Activated naive CD4-positive, alpha-beta T cell treated with anti-CD3 and anti-CD28 coated beads for 36 hours (primary cell): ENCODE data around the gene AXDND1. TPM values are rescaled to one million over a fixed set of nuclear protein-coding genes. Genes with fewer than 3 reads are reported as not detected.
A peak's percentile ranks its signal among the peaks of the same experiment; 100 is the strongest.

Source experiments
- CTCF ChIA-PET: fragments of 350-600 bp; sonication (Branson Sonifier 250); formaldehyde crosslinking; loops from one replicate; lab custom pipeline; 2021; ENCODE audit warnings: antibody characterized with exemption; lab: Charles Lee
- DNase-seq: peaks from one replicate; pipeline ENCODE4 v3.0.0-alpha.2; 2020
- H3K27ac Mint-ChIP-seq: one replicate; pipeline ENCODE4 v1.8.0; 2021; ENCODE audit warnings: mild to moderate bottlenecking, mixed read lengths
- H3K27me3 Mint-ChIP-seq: one replicate; pipeline ENCODE4 v1.8.0; 2021; ENCODE audit warnings: low read depth, mixed read lengths
- H3K36me3 Mint-ChIP-seq: one replicate; pipeline ENCODE4 v1.8.0; 2021; ENCODE audit warnings: low read depth, mixed read lengths
- H3K4me1 Mint-ChIP-seq: one replicate; pipeline ENCODE4 v1.8.0; 2021; ENCODE audit warnings: low read depth, mixed read lengths
- H3K4me3 Mint-ChIP-seq: one replicate; pipeline ENCODE4 v1.8.0; 2021; ENCODE audit warnings: mild to moderate bottlenecking, moderate library complexity, mixed read lengths
- H3K9me3 Mint-ChIP-seq: one replicate; pipeline ENCODE4 v1.8.0; 2021; ENCODE audit warnings: mixed read lengths
- intact Hi-C: fragments of 100-400 bp; cut with micrococcal nuclease; formaldehyde crosslinking; loops from one replicate; pipeline ENCODE4 v1.15.1; 2023
- total RNA-seq, 2 experiments: library from RNA; stranded (reverse); gene quantifications; one replicate each; pipeline ENCODE4 v1.2.3, GENCODE V29; 2021

Gene AXDND1
- total RNA-seq, result under 1 TPM; 0.57 to 0.67 TPM

- H3K27ac Mint-ChIP-seq, result peak within 1 kb of the TSS; percentile 100
- H3K4me1 Mint-ChIP-seq, result peaks cover 21% of the 10 kb centered on the region
- CTCF ChIA-PET, result interaction anchor here (0.6 to 1.6 kb wide), 5 partner anchors 72 to 725 kb away, joined by 3 to 8 read pairs (median 5); partner anchors contain the start of gene SOAT1
- no peaks in the 10 kb centered on the region for H3K36me3 Mint-ChIP-seq
- DNase-seq, result peak; percentile 94
- H3K27me3 Mint-ChIP-seq, result no peaks in the 10 kb centered on the region
- peak within 1 kb of the TSS; percentile 93 for H3K4me3 Mint-ChIP-seq
- intact Hi-C loops, result loop anchor here (1.0 to 10.0 kb wide), 12 partner anchors 71 to 823 kb away; partner anchors contain the start of genes CEP350, FAM20B and TOR1AIP1
- H3K9me3 Mint-ChIP-seq, result no peaks in the 10 kb centered on the region
Observed at GRCh38 chr1:179365342-179366092, at the start of gene AXDND1. AXDND1 (plus strand) TSS chr1:179365971; CDS start chr1:179366510, 539 bp downstream.

- Mint-ChIP-seq H3K27ac (no peak overlapping the region), H3K4me1 (peaks cover 36% of the 10 kb centered on the region), H3K9me3 (no peaks in the 10 kb centered on the region), H3K36me3 (peaks cover 43% of the 10 kb centered on the region), H3K27me3 (no peaks in the 10 kb centered on the region), H3K4me3 (no peak overlapping the region)
- CTCF ChIA-PET, result no interaction called here
- no peak for DNase-seq
- intact Hi-C loops, result no loop called here
Observed at GRCh38 chr1:179318491-179318890, 47.3 kb upstream of the AXDND1 start.

- Mint-ChIP-seq H3K36me3 (peaks cover 52% of the 10 kb centered on the region), H3K27me3 (no peaks in the 10 kb centered on the region), H3K4me1 (peaks cover 36% of the 10 kb centered on the region), H3K9me3 (no peaks in the 10 kb centered on the region), H3K27ac (no peak overlapping the region), H3K4me3 (no peak overlapping the region)
- intact Hi-C loops, result no loop called here
- CTCF ChIA-PET, result no interaction called here
- DNase-seq, result no peak
Observed at GRCh38 chr1:179321533-179322216, 44.1 kb upstream of the AXDND1 start.

GRCh38 chr1:179322557-179322956, 43.2 kb upstream of the AXDND1 start:
- Mint-ChIP-seq H3K4me1 (peaks cover 32% of the 10 kb centered on the region), H3K9me3 (no peaks in the 10 kb centered on the region), H3K27me3 (no peaks in the 10 kb centered on the region), H3K36me3 (peaks cover 53% of the 10 kb centered on the region), H3K27ac (no peak overlapping the region), H3K4me3 (no peak overlapping the region)
- CTCF ChIA-PET, result interaction anchor here (0.6 kb wide), 1 partner anchor 492 kb away, joined by 3 read pairs; no protein-coding TSS in a partner anchor
- intact Hi-C loops, result no loop called here
- DNase-seq, result no peak

- peaks cover 25% of the 10 kb centered on the region for H3K4me1 Mint-ChIP-seq
- no peaks in the 10 kb centered on the region for H3K27me3 Mint-ChIP-seq
- no peak for DNase-seq
- no peaks in the 10 kb centered on the region for H3K9me3 Mint-ChIP-seq
- intact Hi-C loops, result no loop called here
- no peak overlapping the region for H3K4me3 Mint-ChIP-seq
- no peak overlapping the region for H3K27ac Mint-ChIP-seq
- CTCF ChIA-PET, result interaction anchor here (0.6 kb wide), 1 partner anchor 105 kb away, joined by 6 read pairs; no protein-coding TSS in a partner anchor
- H3K36me3 Mint-ChIP-seq, result peaks cover 51% of the 10 kb centered on the region
Observed at GRCh38 chr1:179323436-179323835, 42.3 kb upstream of the AXDND1 start.

GRCh38 chr1:179325836-179326235, 39.9 kb upstream of the AXDND1 start:
- H3K36me3 Mint-ChIP-seq, result peaks cover 46% of the 10 kb centered on the region
- DNase-seq, result no peak
- H3K27me3 Mint-ChIP-seq, result no peaks in the 10 kb centered on the region
- no peak overlapping the region for H3K4me3 Mint-ChIP-seq
- H3K4me1 Mint-ChIP-seq, result peaks cover 26% of the 10 kb centered on the region
- H3K27ac Mint-ChIP-seq, result no peak overlapping the region
- no peaks in the 10 kb centered on the region for H3K9me3 Mint-ChIP-seq
- intact Hi-C loops, result no loop called here
- CTCF ChIA-PET, result interaction anchor here (0.6 to 1.3 kb wide), 2 partner anchors 26 to 43 kb away, joined by 3 read pairs; no protein-coding TSS in a partner anchor

GRCh38 chr1:179326746-179327145, 39.0 kb upstream of the AXDND1 start:
- no peaks in the 10 kb centered on the region for H3K27me3 Mint-ChIP-seq
- CTCF ChIA-PET, result interaction anchor here (1.3 to 1.5 kb wide), 2 partner anchors 34 to 42 kb away, joined by 3 read pairs; partner anchors contain the start of gene SOAT1
- intact Hi-C loops, result no loop called here
- peaks cover 39% of the 10 kb centered on the region for H3K36me3 Mint-ChIP-seq
- no peak overlapping the region for H3K27ac Mint-ChIP-seq
- no peak overlapping the region for H3K4me3 Mint-ChIP-seq
- H3K4me1 Mint-ChIP-seq, result peaks cover 22% of the 10 kb centered on the region
- no peaks in the 10 kb centered on the region for H3K9me3 Mint-ChIP-seq
- DNase-seq, result no peak

- CTCF ChIA-PET, result interaction anchor here (1.3 to 1.5 kb wide), 2 partner anchors 34 to 42 kb away, joined by 3 read pairs; partner anchors contain the start of gene SOAT1
- intact Hi-C loops, result no loop called here
- Mint-ChIP-seq H3K36me3 (peaks cover 35% of the 10 kb centered on the region), H3K27me3 (no peaks in the 10 kb centered on the region), H3K9me3 (no peaks in the 10 kb centered on the region), H3K4me3 (no peak overlapping the region), H3K4me1 (peaks cover 19% of the 10 kb centered on the region), H3K27ac (no peak overlapping the region)
- DNase-seq, result no peak
Observed at GRCh38 chr1:179327196-179327595, 38.6 kb upstream of the AXDND1 start.

- no peak for DNase-seq
- Mint-ChIP-seq H3K27me3 (no peaks in the 10 kb centered on the region), H3K9me3 (no peaks in the 10 kb centered on the region), H3K4me3 (no peak overlapping the region), H3K4me1 (peaks cover 14% of the 10 kb centered on the region), H3K27ac (no peak overlapping the region), H3K36me3 (peaks cover 32% of the 10 kb centered on the region)
- CTCF ChIA-PET, result interaction anchor here (1.5 kb wide), 1 partner anchor 35 kb away, joined by 3 read pairs; the partner anchor contains the start of gene SOAT1
- intact Hi-C loops, result no loop called here
Observed at GRCh38 chr1:179327679-179328078, 38.1 kb upstream of the AXDND1 start.

- peaks cover 32% of the 10 kb centered on the region for H3K36me3 Mint-ChIP-seq
- H3K9me3 Mint-ChIP-seq, result no peaks in the 10 kb centered on the region
- no peaks in the 10 kb centered on the region for H3K27me3 Mint-ChIP-seq
- DNase-seq, result no peak
- H3K27ac Mint-ChIP-seq, result no peak overlapping the region
- H3K4me1 Mint-ChIP-seq, result peaks cover 14% of the 10 kb centered on the region
- no peak overlapping the region for H3K4me3 Mint-ChIP-seq
- CTCF ChIA-PET, result interaction anchor here (1.0 kb wide), 1 partner anchor 213 kb away, joined by 4 read pairs; no protein-coding TSS in a partner anchor
- intact Hi-C loops, result no loop called here
Observed at GRCh38 chr1:179329862-179330261, 35.9 kb upstream of the AXDND1 start.

- intact Hi-C loops, result no loop called here
- CTCF ChIA-PET, result no interaction called here
- no peak overlapping the region for H3K27ac Mint-ChIP-seq
- H3K27me3 Mint-ChIP-seq, result no peaks in the 10 kb centered on the region
- no peaks in the 10 kb centered on the region for H3K9me3 Mint-ChIP-seq
- DNase-seq, result no peak
- H3K4me1 Mint-ChIP-seq, result peaks cover 14% of the 10 kb centered on the region
- no peak overlapping the region for H3K4me3 Mint-ChIP-seq
- peaks cover 23% of the 10 kb centered on the region for H3K36me3 Mint-ChIP-seq
Observed at GRCh38 chr1:179334440-179334839, 31.3 kb upstream of the AXDND1 start.

- Mint-ChIP-seq H3K27ac (no peak overlapping the region), H3K4me3 (no peak overlapping the region), H3K4me1 (peaks cover 4% of the 10 kb centered on the region), H3K36me3 (peaks cover 22% of the 10 kb centered on the region), H3K9me3 (no peaks in the 10 kb centered on the region), H3K27me3 (no peaks in the 10 kb centered on the region)
- no peak for DNase-seq
- CTCF ChIA-PET, result no interaction called here
- intact Hi-C loops, result no loop called here
Observed at GRCh38 chr1:179337288-179337687, 28.5 kb upstream of the AXDND1 start.
